Activated CD8-positive, alpha-beta memory T cell treated with anti-CD3 and anti-CD28 coated beads, Interleukin-2, amount 50 U/mL, for 1 hour (primary cell): Measurements from ENCODE around the gene NOVA2.

Experiments
- DNase-seq: peaks from one replicate; pipeline ENCODE4 v3.0.0-alpha.2; 2020; ENCODE audit errors: extremely low read depth

Gene NOVA2

GRCh38 chr19:46000491-46001246, 27.0 kb upstream of the NOVA2 start:
- DNase-seq = peak; percentile 41

GRCh38 chr19:45999653-46000121, 26.0 kb upstream of the NOVA2 start:
- DNase-seq = no peak

GRCh38 chr19:45998834-45999233, 25.2 kb upstream of the NOVA2 start:
- DNase-seq = no peak

GRCh38 chr19:45996933-45997332, 23.3 kb upstream of the NOVA2 start:
- no peak for DNase-seq

- DNase-seq = no peak
Measured at GRCh38 chr19:45995715-45996385, 22.2 kb upstream of the NOVA2 start.

GRCh38 chr19:45994998-45995714, 21.5 kb upstream of the NOVA2 start, which contains the start of gene CCDC61:
Gene CCDC61 (plus strand): TSS chr19:45995467. CDS start chr19:46003019, 7,552 bp downstream.
- peak; percentile 95 for DNase-seq

GRCh38 chr19:45994456-45994997, 20.9 kb upstream of the NOVA2 start:
- DNase-seq = no peak

- no peak for DNase-seq
Measured at GRCh38 chr19:45990113-45990728, 16.6 kb upstream of the NOVA2 start.

GRCh38 chr19:45985321-45985720, 11.7 kb upstream of the NOVA2 start:
- DNase-seq = no peak

GRCh38 chr19:45981350-45981749, 7.7 kb upstream of the NOVA2 start:
- no peak for DNase-seq

GRCh38 chr19:45978156-45978555, 4.5 kb upstream of the NOVA2 start:
- DNase-seq = no peak

- DNase-seq = no peak
Measured at GRCh38 chr19:45976178-45976577, 2.5 kb upstream of the NOVA2 start.

- no peak for DNase-seq
Measured at GRCh38 chr19:45975306-45976070, 1.8 kb upstream of the NOVA2 start.

- no peak for DNase-seq
Measured at GRCh38 chr19:45972947-45973540, 621 bp downstream of the NOVA2 start.

- DNase-seq = no peak
Measured at GRCh38 chr19:45972081-45972946, 1.4 kb downstream of the NOVA2 start.

GRCh38 chr19:45971260-45971902, 2.3 kb downstream of the NOVA2 start:
- DNase-seq = no peak

- DNase-seq = no peak
Measured at GRCh38 chr19:45969676-45970075, 4.0 kb downstream of the NOVA2 start.

GRCh38 chr19:45968626-45969025, 5.0 kb downstream of the NOVA2 start:
- DNase-seq = no peak

GRCh38 chr19:45967246-45967645, 6.4 kb downstream of the NOVA2 start:
- DNase-seq = no peak
